Ovary (tissue), 9 donors: ENCODE measurements around the gene RASA3. TPM values are rescaled to one million over a fixed set of nuclear protein-coding genes. Genes with fewer than 3 reads are reported as not detected.

ENCODE experiments used
- DNase-seq, 5 donors: peaks; one replicate each; pipeline ENCODE4 v3.0.0-alpha.2; 2019 to 2020
- H3K27ac ChIP-seq, 2 donors: fragments of 200-600 bp; one replicate each; pipeline versions ENCODE4 v1.5.1 to v1.8.0; 2019 to 2022
- H3K27me3 ChIP-seq: fragments of 200-600 bp; one replicate; pipeline ENCODE4 v1.8.0; 2022
- H3K36me3 ChIP-seq: fragments of 200-600 bp; sonication (generic); one replicate; pipeline ENCODE4 v1.5.1; 2019
- H3K4me1 ChIP-seq: one replicate; pipeline ENCODE4 v1.8.1; 2013; ENCODE audit warnings: mild to moderate bottlenecking, moderate library complexity; ENCODE audit not compliant: insufficient read depth
- H3K4me3 ChIP-seq: fragments of 200-600 bp; sonication (generic); one replicate; pipeline ENCODE4 v1.5.1; 2017
- H3K9me3 ChIP-seq, 2 donors: fragments of 200-600 bp in 1 of 2; sonication (generic) in 1 of 2; one replicate each; pipeline versions ENCODE4 v1.5.1 to v1.8.1; 2013 to 2019; ENCODE audit warnings: mild to moderate bottlenecking in 1 of 2, moderate library complexity in 1 of 2
- EP300 ChIP-seq: sonication (generic); formaldehyde crosslinking; IDR thresholded peaks from one replicate; pipeline ENCODE4 v1.6.1; 2017; ENCODE audit warnings: antibody characterized with exemption
- POLR2A ChIP-seq: fragments of 450-650 bp; IDR thresholded peaks from one replicate; pipeline ENCODE4 v1.6.1; 2017; ENCODE audit warnings: antibody characterized with exemption, mild to moderate bottlenecking, moderate library complexity
- WGBS, 3 donors: extraction: QIAGEN DNeasy Blood & Tissue Kit in 1 of 3; methylation state at CpG; one replicate each; pipeline versions ENCODE4 v1.1.5 to v1.1.7; 2013 to 2017; 5-methylcytosine and 5-hydroxymethylcytosine counted together
- intact Hi-C, 4 donors: fragments of 100-400 bp; cut with DNase I; formaldehyde crosslinking; loops; one replicate each; pipeline versions ENCODE4 v1.11.0 to v1.15.1; 2022 to 2023
- polyA plus RNA-seq, 2 donors: library from polyadenylated mRNA; stranded (reverse); fragments of 200-250 nt in 1 of 2; fragments of 350-450 nt in 1 of 2; fragmentation: Illumina TruSeq in 1 of 2; extraction: RNeasy Lipid Tissue Mini Kit (QIAGEN cat#74804) in 1 of 2; gene quantifications; one replicate each; pipeline ENCODE4 v1.2.3, GENCODE V29; 2013 to 2014
- total RNA-seq, 7 donors: library from RNA; depleted of rRNA in 2 of 7; stranded (reverse); fragments of >200 nt in 2 of 7; fragmentation: NEBNext Ultra II Directional in 3 of 7; extraction: Animal tissue kit (Norgen Biotek cat#: 25700) in 3 of 7; gene quantifications; one replicate each; pipeline versions ENCODE4 v1.1.0 to v1.2.4, GENCODE V29; 2016 to 2023
- TF ChIP-seq, protein P1 (sequence below), 3 donors: fragments of 450-650 bp in 2 of 3; fragments of 200-600 bp in 1 of 3; IDR thresholded peaks; one replicate each; pipeline versions ENCODE4 v1.5.1 to v1.8.0; 2016 to 2022; ENCODE audit warnings: antibody characterized with exemption in 3 of 3, mild to moderate bottlenecking in 1 of 3
- donor health status: DM: no; HTN: no; CAD: no; lungs with moderate emphysema.
- donor health status: DM: no; HTN: no; CAD: no.
- donor health status: Bipolar disorder and iron deficiency.
- donor health status: DM: yes; HTN: yes; CAD: no.
- donor health status: DM: no; HTN: no; CAD: no.
- donor health status: DM: yes; HTN: yes; CAD: no.

Gene RASA3
- total and polyA plus RNA-seq, 9 donors, result 5.4 to 16.9 (median 9.4) TPM

DNA sequence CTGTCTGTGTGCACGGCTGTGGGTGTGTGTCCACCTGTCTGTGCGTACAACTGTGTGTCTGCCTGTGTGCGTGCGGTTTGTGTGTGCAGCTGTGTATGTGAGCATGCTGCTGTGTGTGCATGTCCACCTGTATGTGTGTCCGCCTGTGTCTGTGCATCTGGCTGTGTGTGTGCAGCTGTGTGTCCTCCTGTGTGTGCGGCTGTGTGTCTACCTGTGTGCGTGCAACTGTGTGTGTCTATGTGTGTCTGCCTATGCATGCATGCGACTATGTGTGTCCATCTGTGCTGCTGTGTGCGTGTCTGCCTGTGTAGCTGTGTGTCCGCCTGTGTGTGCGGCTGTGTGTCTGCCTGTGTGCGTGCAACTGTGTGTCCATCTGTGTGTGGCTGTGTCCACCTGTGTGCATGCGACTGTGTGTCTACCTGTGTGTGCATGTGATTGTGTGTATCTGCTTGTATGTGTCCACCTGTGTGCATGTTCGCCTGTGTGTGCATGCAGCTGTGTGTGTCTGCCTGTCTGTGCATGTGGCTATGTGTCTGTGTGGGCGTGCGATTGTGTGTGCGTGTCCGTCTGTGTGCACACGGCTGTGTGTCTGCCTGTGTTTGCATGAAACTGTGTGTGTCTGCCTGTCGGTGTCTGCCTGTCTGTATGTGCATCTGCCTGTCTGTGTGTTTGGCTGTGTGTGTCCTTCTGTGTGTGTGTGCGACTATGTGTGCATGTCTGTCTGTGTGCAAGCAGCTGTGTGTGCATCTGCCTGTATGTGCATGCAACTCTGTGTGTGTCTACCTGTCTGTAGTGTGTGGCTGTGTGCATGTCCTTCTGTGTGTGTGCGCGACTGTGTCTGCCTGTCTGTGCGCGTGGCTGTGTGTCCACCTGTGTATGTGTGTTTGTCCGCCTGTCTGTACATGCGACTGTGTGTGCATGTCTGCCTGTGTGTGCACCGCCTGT lies 101.5 kb downstream of the RASA3 start:
- intact Hi-C loops, result loop anchor here in 1 of 4 donors (5.0 kb wide), 1 partner anchor 71 kb away; no protein-coding TSS in a partner anchor
- no peaks in the 10 kb centered on the region for H3K27me3 ChIP-seq
- 90 to 94% (median 93%) methylated on average over 27 to 28 of the region's 28 CpGs for WGBS, 3 donors
- peaks cover 18% of the 10 kb centered on the region for H3K4me1 ChIP-seq
- no peaks in the 10 kb centered on the region for H3K9me3 ChIP-seq
- no peak for DNase-seq
- H3K27ac ChIP-seq, result no peak overlapping the region
- TF ChIP-seq, protein P1, sequence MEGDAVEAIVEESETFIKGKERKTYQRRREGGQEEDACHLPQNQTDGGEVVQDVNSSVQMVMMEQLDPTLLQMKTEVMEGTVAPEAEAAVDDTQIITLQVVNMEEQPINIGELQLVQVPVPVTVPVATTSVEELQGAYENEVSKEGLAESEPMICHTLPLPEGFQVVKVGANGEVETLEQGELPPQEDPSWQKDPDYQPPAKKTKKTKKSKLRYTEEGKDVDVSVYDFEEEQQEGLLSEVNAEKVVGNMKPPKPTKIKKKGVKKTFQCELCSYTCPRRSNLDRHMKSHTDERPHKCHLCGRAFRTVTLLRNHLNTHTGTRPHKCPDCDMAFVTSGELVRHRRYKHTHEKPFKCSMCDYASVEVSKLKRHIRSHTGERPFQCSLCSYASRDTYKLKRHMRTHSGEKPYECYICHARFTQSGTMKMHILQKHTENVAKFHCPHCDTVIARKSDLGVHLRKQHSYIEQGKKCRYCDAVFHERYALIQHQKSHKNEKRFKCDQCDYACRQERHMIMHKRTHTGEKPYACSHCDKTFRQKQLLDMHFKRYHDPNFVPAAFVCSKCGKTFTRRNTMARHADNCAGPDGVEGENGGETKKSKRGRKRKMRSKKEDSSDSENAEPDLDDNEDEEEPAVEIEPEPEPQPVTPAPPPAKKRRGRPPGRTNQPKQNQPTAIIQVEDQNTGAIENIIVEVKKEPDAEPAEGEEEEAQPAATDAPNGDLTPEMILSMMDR (IDR thresholded peaks at IDR 0.05), result no peak
- TF ChIP-seq POLR2A, result no peak
- TF ChIP-seq EP300, result no peak
- H3K4me3 ChIP-seq, result no peak overlapping the region
- H3K36me3 ChIP-seq, result no peaks in the 10 kb centered on the region

DNA sequence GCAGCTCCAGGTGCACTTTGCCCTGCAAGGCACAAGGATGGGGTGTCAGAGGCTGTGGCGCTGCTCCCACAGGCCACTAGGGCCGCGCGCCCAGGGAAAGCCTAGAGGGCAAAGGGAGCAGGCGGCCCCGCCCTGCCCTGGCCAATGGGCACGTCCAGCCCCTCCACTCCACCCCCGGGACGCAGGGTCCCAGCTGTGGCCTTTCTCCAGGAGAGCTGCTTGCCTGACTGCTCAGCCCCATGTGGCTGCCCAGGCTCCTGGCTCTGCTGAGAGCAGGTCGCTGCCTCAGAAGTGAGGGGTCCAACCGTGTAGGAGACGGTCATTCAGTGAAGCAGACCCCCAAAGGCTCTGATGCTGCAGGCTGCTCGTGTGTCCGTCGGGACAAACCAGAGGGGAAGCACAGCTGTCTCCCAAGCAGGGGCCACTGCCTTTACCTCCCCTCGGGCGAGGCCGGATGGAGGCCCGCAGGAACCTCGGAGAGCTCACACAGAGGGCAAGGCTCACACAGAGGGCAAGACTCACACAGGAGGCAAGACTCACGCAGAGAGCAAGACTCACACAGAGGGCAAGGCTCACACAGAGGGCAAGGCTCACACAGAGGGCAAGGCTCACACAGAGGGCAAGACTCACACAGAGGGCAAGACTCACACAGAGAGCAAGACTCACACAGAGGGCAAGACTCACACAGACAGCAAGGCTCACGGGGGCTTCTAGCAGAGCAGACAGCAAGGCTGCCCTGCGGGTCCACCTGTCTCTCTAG lies 102.4 kb downstream of the RASA3 start:
- intact Hi-C loops, result loop anchor here in 2 of 4 donors (5.0 kb wide), 2 partner anchors 72 to 197 kb away; no protein-coding TSS in a partner anchor
- WGBS, 3 donors, result 85 to 90% (median 88%) methylated on average over 21 to 23 of the region's 23 CpGs

DNA sequence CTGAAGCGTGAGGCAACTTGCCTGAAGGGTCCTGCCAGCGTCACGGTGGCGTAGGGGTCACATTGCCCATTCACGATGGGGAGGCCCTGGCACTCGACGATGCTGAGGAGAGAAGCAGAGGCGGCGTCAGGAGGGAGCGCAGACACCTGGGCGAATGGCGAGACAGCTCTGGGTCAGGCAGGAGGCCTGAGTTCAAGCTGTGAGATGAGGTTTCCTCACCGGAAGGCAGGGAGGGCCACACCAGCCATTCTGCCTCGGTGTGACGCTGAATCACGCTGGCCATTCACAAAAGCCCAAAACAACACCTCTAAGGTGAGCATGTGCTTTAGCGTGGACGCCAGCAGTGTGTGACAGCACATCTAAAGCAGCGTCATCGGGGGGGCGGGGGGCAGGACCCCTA lies 104.6 kb downstream of the RASA3 start:
- Histone ChIP-seq H3K36me3 (no peaks in the 10 kb centered on the region), H3K4me3 (no peak overlapping the region), H3K9me3 (no peaks in the 10 kb centered on the region), H3K27ac (peak overlapping the region in 1 of 2 donors; percentile 1), H3K4me1 (peaks cover 20% of the 10 kb centered on the region), H3K27me3 (no peaks in the 10 kb centered on the region)
- intact Hi-C loops, result loop anchor here in 1 of 4 donors (5.0 kb wide), 1 partner anchor 199 kb away; no protein-coding TSS in a partner anchor
- TF ChIP-seq POLR2A, result no peak
- TF ChIP-seq EP300, result no peak
- 87 to 94% (median 91%) methylated on average over 21 of the region's 21 CpGs for WGBS, 3 donors
- no peak for DNase-seq

More for the DNA sequence above, 102.4 kb downstream of the RASA3 start:
- H3K9me3 ChIP-seq, result no peaks in the 10 kb centered on the region
- no peak for DNase-seq
- no peaks in the 10 kb centered on the region for H3K27me3 ChIP-seq
- TF ChIP-seq EP300 (no peak), POLR2A (no peak)
- TF ChIP-seq, protein P1 (IDR thresholded peaks at IDR 0.05), result no peak
- peaks cover 22% of the 10 kb centered on the region for H3K4me1 ChIP-seq
- H3K4me3 ChIP-seq, result no peak overlapping the region
- no peaks in the 10 kb centered on the region for H3K36me3 ChIP-seq
- H3K27ac ChIP-seq, result no peak overlapping the region

DNA sequence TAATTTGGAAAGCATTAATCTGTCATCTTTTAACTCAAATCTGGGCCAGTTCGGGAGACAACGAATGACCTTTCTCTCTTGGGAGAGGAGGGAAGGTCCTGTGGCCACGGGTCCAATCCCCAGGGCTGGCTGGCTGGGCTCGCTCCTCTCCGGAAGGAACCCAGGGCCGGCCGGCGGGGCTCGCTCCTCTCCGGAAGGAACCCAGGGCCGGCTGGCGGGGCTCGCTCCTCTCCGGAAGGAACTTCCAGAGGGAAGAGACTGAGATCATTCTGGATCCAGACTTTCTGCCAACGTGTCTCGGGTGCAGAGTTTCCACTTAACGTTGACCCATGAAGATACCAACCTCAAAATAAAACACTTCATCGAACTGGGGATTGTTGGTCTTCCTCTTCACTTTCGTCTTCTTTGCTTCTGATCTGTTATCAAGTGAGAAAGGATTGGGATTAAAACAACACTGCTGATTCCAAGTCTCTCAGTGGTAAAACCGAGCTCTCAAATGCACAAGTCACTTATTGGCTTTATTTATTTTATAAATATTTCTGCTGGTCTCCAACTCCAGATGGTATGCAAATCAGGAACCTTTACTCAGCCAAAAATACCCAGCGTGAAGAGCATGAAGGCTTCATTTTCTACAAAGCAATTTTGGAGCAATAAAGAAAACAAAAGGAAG lies 105.2 kb downstream of the RASA3 start:
- no peaks in the 10 kb centered on the region for H3K27me3 ChIP-seq
- no peak overlapping the region for H3K4me3 ChIP-seq
- peaks cover 16% of the 10 kb centered on the region for H3K4me1 ChIP-seq
- intact Hi-C loops, result loop anchor here in 1 of 4 donors (5.0 kb wide), 1 partner anchor 200 kb away; no protein-coding TSS in a partner anchor
- H3K36me3 ChIP-seq, result no peaks in the 10 kb centered on the region
- H3K27ac ChIP-seq, result peak overlapping the region in 1 of 2 donors; percentile 1
- DNase-seq, result peak; percentile 45 to 70 (median 59)
- H3K9me3 ChIP-seq, result no peaks in the 10 kb centered on the region
- TF ChIP-seq EP300, result no peak
- TF ChIP-seq, protein P1 (IDR thresholded peaks at IDR 0.05), result no peak
- TF ChIP-seq POLR2A, result no peak
- 21 to 55% (median 24%) methylated on average over 21 of the region's 21 CpGs for WGBS, 3 donors
